Liver (tissue), 3 donors: ENCODE data around the gene TGFBR3L.

Experiments used
- EGR1 ChIP-seq, 2 donors: IDR thresholded peaks; 2 replicates each; pipeline ENCODE4 v1.6.1; 2016 to 2018; ENCODE audit warnings: antibody characterized with exemption in 2 of 2, low read depth in 2 of 2
- GABPA ChIP-seq, 2 donors: IDR thresholded peaks in 1 of 2; conservative IDR thresholded peaks in 1 of 2; 2 replicates each; pipeline ENCODE4 v1.6.1; 2016; ENCODE audit warnings: antibody characterized with exemption in 2 of 2, mild to moderate bottlenecking in 1 of 2, moderate library complexity in 1 of 2
- HNF4G ChIP-seq: IDR thresholded peaks from 2 replicates; pipeline ENCODE4 v1.6.1; 2016; ENCODE audit warnings: antibody characterized with exemption
- SP1 ChIP-seq: IDR thresholded peaks from 2 replicates; pipeline ENCODE4 v1.6.1; 2018; ENCODE audit warnings: antibody characterized with exemption, mild to moderate bottlenecking
- TAF1 ChIP-seq: conservative IDR thresholded peaks from 2 replicates; pipeline ENCODE4 v1.6.1; 2016; ENCODE audit warnings: antibody characterized with exemption, mild to moderate bottlenecking
- TF ChIP-seq, protein P1 (sequence below): fragments of 150-350 bp; IDR thresholded peaks from 2 replicates; pipeline ENCODE4 v1.5.1; 2017; ENCODE audit warnings: improper control_type of control experiment, low read depth, low read length; ENCODE audit not compliant: missing input control
- donor health status: healthy.
- donor health status: healthy.

DNA sequence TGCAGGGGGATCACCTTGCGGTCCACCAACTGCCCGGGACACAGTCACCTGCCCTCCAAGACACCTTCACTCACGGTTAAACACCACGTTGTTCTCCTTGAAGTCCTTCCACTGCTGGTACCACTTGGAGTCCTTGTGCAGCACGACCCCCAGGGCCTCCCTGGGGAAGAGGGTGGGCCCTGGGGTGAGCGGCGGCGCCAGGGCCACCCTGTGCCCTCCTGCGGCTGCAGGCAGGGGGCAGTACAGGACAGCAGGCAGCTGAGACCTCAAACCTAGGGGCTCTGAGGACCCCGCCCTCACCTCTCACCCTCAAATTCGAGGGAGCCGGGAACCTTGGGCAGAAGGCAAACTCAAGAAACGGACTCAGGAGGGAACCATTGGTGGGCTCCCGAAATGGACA is 18.8 kb downstream of the TGFBR3L start:
- no peak for TF ChIP-seq TAF1
- TF ChIP-seq SP1, result no peak
- TF ChIP-seq, protein P1, sequence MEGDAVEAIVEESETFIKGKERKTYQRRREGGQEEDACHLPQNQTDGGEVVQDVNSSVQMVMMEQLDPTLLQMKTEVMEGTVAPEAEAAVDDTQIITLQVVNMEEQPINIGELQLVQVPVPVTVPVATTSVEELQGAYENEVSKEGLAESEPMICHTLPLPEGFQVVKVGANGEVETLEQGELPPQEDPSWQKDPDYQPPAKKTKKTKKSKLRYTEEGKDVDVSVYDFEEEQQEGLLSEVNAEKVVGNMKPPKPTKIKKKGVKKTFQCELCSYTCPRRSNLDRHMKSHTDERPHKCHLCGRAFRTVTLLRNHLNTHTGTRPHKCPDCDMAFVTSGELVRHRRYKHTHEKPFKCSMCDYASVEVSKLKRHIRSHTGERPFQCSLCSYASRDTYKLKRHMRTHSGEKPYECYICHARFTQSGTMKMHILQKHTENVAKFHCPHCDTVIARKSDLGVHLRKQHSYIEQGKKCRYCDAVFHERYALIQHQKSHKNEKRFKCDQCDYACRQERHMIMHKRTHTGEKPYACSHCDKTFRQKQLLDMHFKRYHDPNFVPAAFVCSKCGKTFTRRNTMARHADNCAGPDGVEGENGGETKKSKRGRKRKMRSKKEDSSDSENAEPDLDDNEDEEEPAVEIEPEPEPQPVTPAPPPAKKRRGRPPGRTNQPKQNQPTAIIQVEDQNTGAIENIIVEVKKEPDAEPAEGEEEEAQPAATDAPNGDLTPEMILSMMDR, result no peak
- no peak for TF ChIP-seq HNF4G
- no peak for TF ChIP-seq EGR1 (IDR thresholded peaks at IDR 0.05; ENCODE audit: low read depth in 2 of 2)
- TF ChIP-seq GABPA (IDR thresholded peaks at IDR 0.05 in 1 of 2, conservative IDR thresholded peaks at IDR 0.05 in 1 of 2), result no peak
